Renal cortical epithelial cell (primary cell): ENCODE results near the gene RPL9. TPM values are rescaled to one million over a fixed set of nuclear protein-coding genes. Genes with fewer than 3 reads are reported as not detected.
"Not testable (repeated sequence)": the region's sequence is repeated elsewhere in the genome, so short reads cannot be mapped to it uniquely, and the experiment has no call there.

ENCODE experiments used
- DNase-seq: peaks from one replicate; pipeline ENCODE4 v3.0.0-alpha.2; 2011; ENCODE audit warnings: low read depth
- total RNA-seq: library from RNA; depleted of rRNA; stranded (reverse); fragments of >200 nt; gene quantifications from 2 replicates; pipeline ENCODE4 v1.2.3, GENCODE V29; 2014

The RPL9 gene
- total RNA-seq, 1 donor from 2014 or later = 1,427 TPM

GRCh38 chr4:39426728-39427127 is 32.0 kb downstream of the RPL9 start:
- no peak for DNase-seq

- not testable (repeated sequence) for DNase-seq
Observed at GRCh38 chr4:39425297-39425696, 33.4 kb downstream of the RPL9 start.

DNA sequence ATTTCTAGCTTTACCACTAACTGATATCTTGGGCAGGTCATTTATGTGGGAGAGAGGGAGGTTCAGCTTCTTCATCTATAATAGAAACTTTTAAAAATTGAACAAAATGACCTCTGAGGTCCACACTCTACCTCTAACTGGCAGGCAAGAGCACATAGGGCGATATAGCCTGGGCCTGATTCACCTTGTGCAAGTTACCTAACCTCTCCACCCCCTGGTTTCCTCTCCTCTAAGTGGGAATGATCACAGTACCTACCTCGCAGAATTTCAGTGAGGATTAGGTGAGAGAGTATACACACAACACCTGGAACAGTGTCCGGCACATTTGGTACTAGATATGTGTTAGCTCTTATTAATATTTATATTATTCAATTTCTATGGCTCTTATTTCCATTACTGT is 36.5 kb downstream of the RPL9 start:
- DNase-seq = no peak

DNA sequence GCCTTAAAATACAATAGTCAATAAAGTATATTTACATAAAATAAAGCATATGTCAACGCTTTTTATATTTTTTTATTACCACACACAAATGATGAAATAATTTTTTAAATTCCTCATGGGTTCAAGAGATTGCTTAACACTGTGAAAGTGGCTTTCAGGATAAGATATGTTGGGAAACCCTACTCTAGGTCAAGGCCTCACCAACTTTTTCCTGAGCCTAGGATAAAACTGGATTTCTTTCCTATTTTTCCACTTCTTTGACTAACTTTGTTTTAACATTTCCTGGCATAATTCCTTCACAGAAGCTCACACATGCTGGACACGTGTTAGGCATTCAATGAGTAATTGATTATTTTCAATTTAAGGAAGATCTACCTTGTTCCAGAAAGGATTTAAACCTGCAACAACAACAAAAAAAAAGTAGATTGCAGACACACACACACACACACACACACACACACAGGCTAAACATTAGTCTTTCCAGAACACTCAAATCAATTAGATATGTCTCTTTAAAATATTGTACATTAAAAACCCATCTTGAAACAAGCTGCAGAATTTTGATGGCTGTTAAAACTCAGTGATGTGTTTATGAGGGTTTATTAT is 42.9 kb downstream of the RPL9 start:
- DNase-seq = no peak

GRCh38 chr4:39411561-39411960 is 47.2 kb downstream of the RPL9 start:
- not testable (repeated sequence) for DNase-seq

DNA sequence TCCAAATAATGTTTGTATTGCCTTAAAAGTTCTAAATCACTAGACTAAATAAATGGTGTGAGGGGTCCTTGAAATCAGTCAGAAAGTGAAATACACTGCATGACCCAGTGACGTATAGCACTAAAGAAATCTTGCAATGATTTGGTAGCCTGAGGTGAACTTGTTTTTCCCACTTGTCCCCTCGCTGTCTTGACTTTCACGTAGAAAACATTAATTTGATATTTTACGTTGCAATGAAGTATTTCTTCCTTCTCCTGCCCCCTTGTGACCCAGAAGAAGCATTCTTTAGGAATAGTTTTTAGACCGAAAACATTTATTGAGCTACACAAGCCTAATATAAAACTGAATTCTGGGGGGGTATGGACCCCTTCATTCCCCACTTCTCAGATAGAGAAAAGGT is 48.3 kb downstream of the RPL9 start:
- no peak for DNase-seq

GRCh38 chr4:39407584-39407885 is 51.2 kb downstream of the RPL9 start:
- DNase-seq = no peak

DNA sequence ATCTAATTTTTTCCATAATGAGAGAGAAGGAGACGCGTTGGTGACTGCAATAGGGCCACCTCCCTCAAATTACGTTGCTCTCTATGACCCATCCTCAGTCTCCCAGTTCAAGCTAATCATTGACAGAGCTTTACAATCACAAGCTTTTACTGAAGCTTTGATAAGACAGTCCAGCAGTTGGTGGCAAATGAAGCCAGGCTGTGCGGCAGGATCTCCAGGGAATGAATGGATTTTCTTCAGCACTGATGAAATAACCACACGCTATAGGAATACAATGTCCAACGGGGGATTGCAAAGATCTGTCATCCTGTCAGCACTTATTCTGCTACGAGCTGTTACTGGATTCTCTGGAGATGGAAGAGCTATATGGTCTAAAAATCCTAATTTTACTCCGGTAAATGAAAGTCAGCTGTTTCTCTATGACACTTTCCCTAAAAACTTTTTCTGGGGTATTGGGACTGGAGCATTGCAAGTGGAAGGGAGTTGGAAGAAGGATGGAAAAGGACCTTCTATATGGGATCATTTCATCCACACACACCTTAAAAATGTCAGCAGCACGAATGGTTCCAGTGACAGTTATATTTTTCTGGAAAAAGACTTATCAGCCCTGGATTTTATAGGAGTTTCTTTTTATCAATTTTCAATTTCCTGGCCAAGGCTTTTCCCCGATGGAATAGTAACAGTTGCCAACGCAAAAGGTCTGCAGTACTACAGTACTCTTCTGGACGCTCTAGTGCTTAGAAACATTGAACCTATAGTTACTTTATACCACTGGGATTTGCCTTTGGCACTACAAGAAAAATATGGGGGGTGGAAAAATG is 51.7 kb downstream of the RPL9 start, which contains the start of gene KLB:
TSS of gene KLB (plus strand) at position 168 of the 821 bp plus-strand sequence. CDS start at position 188, 20 bp downstream.
- DNase-seq = peak; percentile 66

Other genes with a start within 250 kb of the RPL9 start
- gene RFC1, start 92.6 kb downstream of the RPL9 start, total RNA-seq = 50.2 and 57.3 TPM in 2 replicates
- not detected in 2 replicates for gene KLB, start 52.0 kb downstream of the RPL9 start, total RNA-seq
- gene LIAS, start 134 bp upstream of the RPL9 start, total RNA-seq = 8.5 and 10.4 TPM in 2 replicates
- gene UGDH, start 68.5 kb upstream of the RPL9 start, total RNA-seq = 317 and 424 TPM in 2 replicates
- gene SMIM14, start 179.9 kb upstream of the RPL9 start, total RNA-seq = 45.3 and 89.7 TPM in 2 replicates
- gene UBE2K, start 239.2 kb upstream of the RPL9 start, total RNA-seq = 22.7 and 52.9 TPM in 2 replicates